K562 (cell line): Measurements from ENCODE around the gene COX7A1. TPM values are rescaled to one million over a fixed set of nuclear protein-coding genes. Genes with fewer than 3 reads are reported as not detected.

Source experiments
- BCL6 ChIP-seq: fragments of 250-450 bp; sonication (Bioruptor Pico); IDR thresholded peaks from 2 replicates; pipeline ENCODE4 v1.4.0; 2020
- CAMTA2 ChIP-seq: fragments of 250-450 bp; sonication (Bioruptor Pico); conservative IDR thresholded peaks from 2 replicates; pipeline ENCODE4 v1.5.1; 2022
- CBX1 ChIP-seq: sonication (generic); IDR thresholded peaks from 2 replicates; pipeline ENCODE4 v1.6.1; 2016; ENCODE audit warnings: antibody characterized with exemption, low read depth, mild to moderate bottlenecking
- CBX5 ChIP-seq: IDR thresholded peaks from 2 replicates; pipeline ENCODE4 v1.6.1; 2014; ENCODE audit warnings: low read depth, borderline replicate concordance
- CEBPG ChIP-seq, 3 experiments: fragments of 200-800 bp in 1 of 3; sonication (Bioruptor generic) in 1 of 3; sonication (generic) in 1 of 3; formaldehyde crosslinking in 1 of 3; IDR thresholded peaks in 2 of 3; conservative IDR thresholded peaks in 1 of 3; 2 replicates each; pipeline versions ENCODE4 v1.6.1 to v1.8.0; 2016 to 2022; ENCODE audit warnings: missing compliant biosample characterization in 2 of 3, missing genetic modification characterization in 2 of 3, mild to moderate bottlenecking in 1 of 3, missing genetic modification reagents in 1 of 3
- E2F6 ChIP-seq, 2 experiments: IDR thresholded peaks; 2 replicates each; pipeline ENCODE4 v1.6.1; 2011; ENCODE audit warnings: borderline replicate concordance in 1 of 2, control low read depth in 1 of 2, low read depth in 1 of 2, low read length in 1 of 2, mild to moderate bottlenecking in 1 of 2, mixed read lengths in 1 of 2, moderate library complexity in 1 of 2; ENCODE audit not compliant: insufficient read depth in 1 of 2, insufficient read length in 1 of 2, poor library complexity in 1 of 2, severe bottlenecking in 1 of 2; ENCODE audit errors: extremely low read depth in 1 of 2
- FOXK1 ChIP-seq: sonication (generic); formaldehyde crosslinking; IDR thresholded peaks from 2 replicates; pipeline ENCODE4 v1.8.0; 2022; ENCODE audit warnings: missing genetic modification reagents, mild to moderate bottlenecking, borderline replicate concordance
- GABPB2 ChIP-seq: fragments of 250-450 bp; sonication (Bioruptor Pico); conservative IDR thresholded peaks from 2 replicates; pipeline ENCODE4 v1.5.1; 2021; ENCODE audit warnings: mild to moderate bottlenecking
- HINFP ChIP-seq: fragments of 450-650 bp; conservative IDR thresholded peaks from 2 replicates; pipeline ENCODE4 v1.6.1; 2016; ENCODE audit warnings: missing genetic modification characterization, low read depth, mild to moderate bottlenecking, control low read depth, missing compliant biosample characterization
- KDM1A ChIP-seq, 2 experiments: fragments of 450-650 bp; IDR thresholded peaks; 2 replicates each; pipeline ENCODE4 v1.6.1; 2016; ENCODE audit warnings: mild to moderate bottlenecking in 2 of 2
- L3MBTL2 ChIP-seq: fragments of 450-650 bp; IDR thresholded peaks from 2 replicates; pipeline ENCODE4 v1.6.1; 2016; ENCODE audit warnings: mild to moderate bottlenecking, moderate library complexity
- MAX ChIP-seq: sonication (generic); formaldehyde crosslinking; IDR thresholded peaks from 2 replicates; pipeline ENCODE4 v1.9.0; 2022; ENCODE audit warnings: mild to moderate bottlenecking, missing genetic modification reagents
- MBD1 ChIP-seq: fragments of 250-450 bp; sonication (Bioruptor Pico); IDR thresholded peaks from 2 replicates; pipeline ENCODE4 v1.8.0; 2022; ENCODE audit warnings: inconsistent platforms
- MLX ChIP-seq, 2 experiments: fragments of 450-650 bp in 1 of 2; sonication (generic) in 1 of 2; formaldehyde crosslinking; conservative IDR thresholded peaks; 2 replicates each; pipeline versions ENCODE4 v1.4.0 to v1.8.1; 2020 to 2022; ENCODE audit warnings: mild to moderate bottlenecking in 1 of 2, missing genetic modification reagents in 1 of 2
- NBN ChIP-seq: fragments of 450-650 bp; IDR thresholded peaks from 2 replicates; pipeline ENCODE4 v1.6.1; 2016; ENCODE audit warnings: low read depth, mild to moderate bottlenecking
- POU5F1 ChIP-seq: fragments of 150-350 bp; IDR thresholded peaks from 2 replicates; pipeline ENCODE4 v1.6.1; 2014; ENCODE audit warnings: borderline replicate concordance, low read length, low read depth, mild to moderate bottlenecking; ENCODE audit not compliant: partially characterized antibody
- SNIP1 ChIP-seq: fragments of 450-650 bp; IDR thresholded peaks from 2 replicates; pipeline ENCODE4 v1.7.1; 2017; ENCODE audit warnings: low read depth, mild to moderate bottlenecking
- SOX6 ChIP-seq: fragments of 450-650 bp; IDR thresholded peaks from 2 replicates; pipeline ENCODE4 v1.6.1; 2014; ENCODE audit warnings: mild to moderate bottlenecking
- TGIF2 ChIP-seq: sonication (generic); formaldehyde crosslinking; IDR thresholded peaks from 2 replicates; pipeline ENCODE4 v1.8.1; 2022; ENCODE audit warnings: mild to moderate bottlenecking, missing genetic modification reagents, moderate library complexity
- TRIM24 ChIP-seq, 2 experiments: fragments of 450-650 bp; IDR thresholded peaks; 2 replicates each; pipeline ENCODE4 v1.6.1; 2016
- ZNF212 ChIP-seq: fragments of 450-650 bp; formaldehyde crosslinking; IDR thresholded peaks from 2 replicates; pipeline ENCODE4 v1.4.0; 2020; ENCODE audit warnings: mild to moderate bottlenecking
- ZNF384 ChIP-seq: IDR thresholded peaks from 2 replicates; pipeline ENCODE4 v1.6.1; 2012; ENCODE audit warnings: low read depth, low read length, improper control_type of control experiment
- ZNF445 ChIP-seq: fragments of 250-450 bp; sonication (Bioruptor Pico); IDR thresholded peaks from 2 replicates; pipeline ENCODE4 v1.4.0; 2020; ENCODE audit warnings: low read depth, mild to moderate bottlenecking, moderate library complexity
- polyA plus RNA-seq, 8 experiments: library from polyadenylated mRNA; depleted of rRNA in 4 of 8; stranded (reverse) in 5 of 8; unstranded in 3 of 8; fragments of >200 nt; fragmentation: Nextera tagmentation in 2 of 8; fragmentation: Illumina TruSeq in 1 of 8; extraction: Ambion mirVana in 2 of 8; extraction: Trizol in 1 of 8; gene quantifications; 2 replicates each; pipeline versions ENCODE4 v1.2.1 to v1.2.3, GENCODE V29; 2011 to 2014; ENCODE audit warnings: inconsistent platforms in 1 of 8, missing spikeins in 1 of 8
- total RNA-seq, 7 experiments: library from RNA; depleted of rRNA in 6 of 7; stranded (reverse); fragments of >200 nt in 6 of 7; fragmentation: Illumina TruSeq in 2 of 7; extraction: Trizol in 2 of 7; gene quantifications; 2 replicates each; pipeline versions ENCODE4 v1.2.1 to v1.2.3, GENCODE V29; 2011 to 2021; ENCODE audit warnings: low replicate concordance in 1 of 7

COX7A1 gene
- total and polyA plus RNA-seq, 9 of the 15 experiments (the other 6 are each of a cell fraction or from before 2014, with no cell fraction given) = 0.08 TPM; not detected in 8

GRCh38 chr19:36114721-36115452, 37.4 kb downstream of the COX7A1 start, which contains the start of gene POLR2I (continued):
- TF ChIP-seq ZNF384 = no peak
- no peak for TF ChIP-seq TGIF2 (CRISPR knock-in tag)
- TF ChIP-seq CEBPG (CRISPR knock-in tag; IDR thresholded peaks at IDR 0.05) = no peak
- no peak for TF ChIP-seq CEBPG (tag; conservative IDR thresholded peaks at IDR 0.05 in 1 of 2, IDR thresholded peaks at IDR 0.05 in 1 of 2)
- peak in 1 of 2 experiments; percentile 6; a peak in 1 of 4 replicates for TF ChIP-seq KDM1A (IDR thresholded peaks at IDR 0.05)
- no peak for TF ChIP-seq GABPB2 (CRISPR knock-in tag)
- TF ChIP-seq CBX1 = peak; percentile 76; the same call in 1 of the 2 replicates
- no peak for TF ChIP-seq ZNF445
- TF ChIP-seq SNIP1 = no peak
- 0 out of 2 replicates have a peak, but pooled peaks have one; percentile 56 for TF ChIP-seq FOXK1 (CRISPR knock-in tag)
- TF ChIP-seq SOX6 = peak; percentile 69
- TF ChIP-seq POU5F1 = peak; percentile 89
- TF ChIP-seq TRIM24 (IDR thresholded peaks at IDR 0.05) = peak in 1 of 2 experiments; percentile 46; a peak in 2 of 4 replicates
- TF ChIP-seq L3MBTL2 = peak; percentile 100
- TF ChIP-seq MBD1 (CRISPR knock-in tag) = no peak
- TF ChIP-seq E2F6 (IDR thresholded peaks at IDR 0.05; ENCODE audit: borderline replicate concordance in 1 of 2, extremely low read depth in 1 of 2, insufficient read depth in 1 of 2, insufficient read length in 1 of 2, low read depth in 1 of 2, low read length in 1 of 2, poor library complexity in 1 of 2, severe bottlenecking in 1 of 2) = peak; percentile 98 to 99
- no peak for TF ChIP-seq MLX (CRISPR knock-in tag; conservative IDR thresholded peaks at IDR 0.05)
- TF ChIP-seq MAX (CRISPR knock-in tag) = peak; percentile 96
- TF ChIP-seq HINFP = no peak
- TF ChIP-seq NBN = peak; percentile 62; the same call in 1 of the 2 replicates
- no peak for TF ChIP-seq CBX5
- TF ChIP-seq BCL6 (CRISPR knock-in tag) = no peak
- TF ChIP-seq CAMTA2 = no peak
- TF ChIP-seq ZNF212 (CRISPR knock-in tag) = peak; percentile 65; the same call in 1 of the 2 replicates
